ENCODE results near the gene BUB3.

Gene BUB3

GRCh38 chr10:123212063-123212462, 57.9 kb downstream of the BUB3 start:
- no peaks in the 10 kb centered on the region for H3K36me3 ChIP-seq (ENCODE audit: control insufficient read depth, insufficient read depth, low read length)
- no peaks in the 10 kb centered on the region for H3K27me3 ChIP-seq (ENCODE audit: control insufficient read depth, insufficient read depth, low read length)
- no peak for DNase-seq (ENCODE audit: low read depth, low spot score)
- H3K4me1 ChIP-seq (ENCODE audit: control insufficient read depth, insufficient read depth, low read length): no peaks in the 10 kb centered on the region; the same call in 1 of the 2 replicates
- H3K4me3 ChIP-seq (ENCODE audit: low read length): no peak overlapping the region
- H3K27ac ChIP-seq (ENCODE audit: low read length): no peak overlapping the region
- no CpG with 5 or more reads among the region's 1 CpG for WGBS (ENCODE audit: insufficient coverage, insufficient read length)
- no peaks in the 10 kb centered on the region for H3K9me3 ChIP-seq (ENCODE audit: control insufficient read depth, insufficient read depth, low read length)

DNA sequence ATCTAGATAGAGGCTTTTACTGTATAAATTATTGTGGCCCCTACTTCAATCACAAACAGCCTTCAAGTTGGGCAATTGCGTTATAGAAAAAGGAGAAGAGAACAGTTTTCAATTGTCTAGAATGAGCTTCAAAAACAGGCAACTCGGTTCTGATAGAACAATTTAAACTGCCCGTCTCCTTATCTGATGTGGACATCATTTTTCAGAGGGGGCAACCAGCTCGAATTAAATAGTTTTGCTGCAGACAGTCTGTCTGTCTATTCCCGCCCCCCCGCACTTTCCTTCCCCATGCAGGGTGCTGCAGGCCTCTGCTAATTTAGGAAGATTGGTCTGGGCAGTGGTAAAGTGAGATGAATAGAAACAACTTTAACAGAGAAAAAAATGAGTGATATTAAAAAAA, 58.4 kb downstream of the BUB3 start:
- no peaks in the 10 kb centered on the region; the same call in 1 of the 2 replicates for H3K4me1 ChIP-seq (ENCODE audit: control insufficient read depth, insufficient read depth, low read length)
- no CpG with 5 or more reads among the region's 6 CpGs for WGBS (ENCODE audit: insufficient coverage, insufficient read length)
- no peak overlapping the region for H3K27ac ChIP-seq (ENCODE audit: low read length)
- H3K9me3 ChIP-seq (ENCODE audit: control insufficient read depth, insufficient read depth, low read length): no peaks in the 10 kb centered on the region
- H3K4me3 ChIP-seq (ENCODE audit: low read length): no peak overlapping the region
- no peaks in the 10 kb centered on the region for H3K27me3 ChIP-seq (ENCODE audit: control insufficient read depth, insufficient read depth, low read length)
- no peaks in the 10 kb centered on the region for H3K36me3 ChIP-seq (ENCODE audit: control insufficient read depth, insufficient read depth, low read length)
- no peak for DNase-seq (ENCODE audit: low read depth, low spot score)

DNA sequence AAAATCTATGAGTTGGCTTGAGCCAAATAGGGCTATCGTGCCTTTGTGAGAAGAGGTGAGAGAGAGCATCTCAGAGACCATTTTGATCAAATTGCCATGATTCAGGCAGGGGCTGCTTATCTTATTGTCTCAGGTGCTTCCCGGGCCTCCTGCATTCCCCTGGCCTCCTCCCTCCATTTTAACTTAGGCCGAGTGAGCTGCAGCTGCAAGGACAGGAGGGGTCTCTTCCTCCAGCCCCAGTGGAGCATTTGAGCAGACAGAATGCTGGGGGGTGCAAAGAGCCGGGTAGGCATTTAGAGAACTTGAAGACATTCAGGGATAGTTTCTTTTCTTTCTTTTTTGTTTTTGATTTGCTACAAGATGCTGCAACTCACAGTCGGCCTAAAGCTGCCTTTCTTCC, 59.0 kb downstream of the BUB3 start:
- no peak for DNase-seq (ENCODE audit: low read depth, low spot score)
- Histone ChIP-seq H3K4me3 (ENCODE audit: low read length) (no peak overlapping the region), H3K36me3 (ENCODE audit: control insufficient read depth, insufficient read depth, low read length) (no peaks in the 10 kb centered on the region), H3K27ac (ENCODE audit: low read length) (no peak overlapping the region), H3K4me1 (ENCODE audit: control insufficient read depth, insufficient read depth, low read length) (no peaks in the 10 kb centered on the region; the same call in 1 of the 2 replicates), H3K27me3 (ENCODE audit: control insufficient read depth, insufficient read depth, low read length) (no peaks in the 10 kb centered on the region), H3K9me3 (ENCODE audit: control insufficient read depth, insufficient read depth, low read length) (no peaks in the 10 kb centered on the region)
- no CpG with 5 or more reads among the region's 5 CpGs for WGBS (ENCODE audit: insufficient coverage, insufficient read length)
